Measurements from ENCODE around the gene PLCL1.

Gene PLCL1

GRCh38 chr2:197804049-197804757 is at the start of gene PLCL1:
Gene PLCL1 (plus strand): TSS chr2:197804593.
- TF ChIP-seq CTCF (IDR thresholded peaks at IDR 0.05; ENCODE audit: control insufficient read depth, insufficient read depth, low read depth, low read length, missing control alignments) = no peak
- DNase-seq (ENCODE audit: low read depth) = peak; percentile 77
- peak within 1 kb of the TSS; percentile 78 for H3K4me3 ChIP-seq (ENCODE audit: control insufficient read depth, low read depth, low read length)

GRCh38 chr2:197759013-197759412 is 45.4 kb upstream of the PLCL1 start:
- no peak for TF ChIP-seq CTCF (IDR thresholded peaks at IDR 0.05; ENCODE audit: control insufficient read depth, insufficient read depth, low read depth, low read length, missing control alignments)

GRCh38 chr2:197759625-197760292 is 44.6 kb upstream of the PLCL1 start:
- no peak for DNase-seq (ENCODE audit: low read depth)
- H3K4me3 ChIP-seq (ENCODE audit: control insufficient read depth, low read depth, low read length) = no peak overlapping the region
- no peak for TF ChIP-seq CTCF (IDR thresholded peaks at IDR 0.05; ENCODE audit: control insufficient read depth, insufficient read depth, low read depth, low read length, missing control alignments)

More at GRCh38 chr2:197759013-197759412, 45.4 kb upstream of the PLCL1 start:
- no peak overlapping the region for H3K4me3 ChIP-seq (ENCODE audit: control insufficient read depth, low read depth, low read length)
- DNase-seq (ENCODE audit: low read depth) = no peak

- no peak overlapping the region for H3K4me3 ChIP-seq (ENCODE audit: control insufficient read depth, low read depth, low read length)
- no peak for TF ChIP-seq CTCF (IDR thresholded peaks at IDR 0.05; ENCODE audit: control insufficient read depth, insufficient read depth, low read depth, low read length, missing control alignments)
- DNase-seq (ENCODE audit: low read depth) = no peak
Measured at GRCh38 chr2:197760293-197760657, 44.1 kb upstream of the PLCL1 start.

- peak; percentile 52 for TF ChIP-seq CTCF (IDR thresholded peaks at IDR 0.05; ENCODE audit: control insufficient read depth, insufficient read depth, low read depth, low read length, missing control alignments)
- no peak overlapping the region for H3K4me3 ChIP-seq (ENCODE audit: control insufficient read depth, low read depth, low read length)
- DNase-seq (ENCODE audit: low read depth) = peak; percentile 16
Measured at GRCh38 chr2:197777823-197778407, 26.5 kb upstream of the PLCL1 start.

- no peak overlapping the region for H3K4me3 ChIP-seq (ENCODE audit: control insufficient read depth, low read depth, low read length)
- no peak for DNase-seq (ENCODE audit: low read depth)
- no peak for TF ChIP-seq CTCF (IDR thresholded peaks at IDR 0.05; ENCODE audit: control insufficient read depth, insufficient read depth, low read depth, low read length, missing control alignments)
Measured at GRCh38 chr2:197779261-197779660, 25.1 kb upstream of the PLCL1 start.

Measured in AG09309 (cell line).